Measurements from ENCODE around the gene KIF13A.
"Not testable (repeated sequence)": the region's sequence is repeated elsewhere in the genome, so short reads cannot be mapped to it uniquely, and the experiment has no call there.

KIF13A gene

DNA sequence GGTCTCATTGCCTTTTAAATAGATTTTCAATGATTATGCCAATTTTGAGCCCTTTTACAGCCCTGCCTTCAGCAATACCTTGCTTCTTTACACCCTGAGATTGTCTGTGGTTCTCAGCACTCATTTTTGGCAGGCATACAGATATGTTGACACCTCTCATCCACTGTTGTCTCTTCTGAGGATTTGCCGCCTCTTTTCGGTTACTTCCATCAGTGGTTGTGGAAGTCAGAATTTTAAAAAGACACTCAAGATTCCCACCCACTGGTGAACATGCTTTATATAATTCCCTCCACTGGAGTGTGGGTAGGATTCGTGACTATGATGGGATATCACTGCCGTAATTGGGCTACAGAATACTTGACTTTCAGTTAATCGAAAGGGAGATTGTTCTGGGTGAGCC lies 37.4 kb upstream of the KIF13A start:
- Histone ChIP-seq H3K27me3 (ENCODE audit: insufficient read depth, low read depth) (no peaks in the 10 kb centered on the region), H2AFZ (ENCODE audit: low read depth) (no peak overlapping the region), H3K4me2 (no peak overlapping the region), H4K20me1 (ENCODE audit: insufficient read depth) (no peaks in the 10 kb centered on the region), H3K27ac (no peak overlapping the region), H3K79me2 (ENCODE audit: insufficient read depth, low read depth) (no peaks in the 10 kb centered on the region), H3K9ac (no peak overlapping the region), H3K36me3 (ENCODE audit: insufficient read depth) (no peaks in the 10 kb centered on the region), H3K4me3 (IDR thresholded peaks at IDR 0.05; ENCODE audit: insufficient read depth, low read depth, low read length) (no peak overlapping the region), H3K4me1 (ENCODE audit: low read depth, poor library complexity, severe bottlenecking) (no peaks in the 10 kb centered on the region)
- no peak for TF ChIP-seq CTCF (conservative IDR thresholded peaks at IDR 0.05; ENCODE audit: low read depth, low read length)

GRCh38 chr6:18023891-18024290 lies 36.5 kb upstream of the KIF13A start:
- no peaks in the 10 kb centered on the region for H3K36me3 ChIP-seq (ENCODE audit: insufficient read depth)
- no peaks in the 10 kb centered on the region for H3K79me2 ChIP-seq (ENCODE audit: insufficient read depth, low read depth)
- TF ChIP-seq CTCF (conservative IDR thresholded peaks at IDR 0.05; ENCODE audit: low read depth, low read length) = no peak
- no peak overlapping the region for H2AFZ ChIP-seq (ENCODE audit: low read depth)
- H3K4me3 ChIP-seq (IDR thresholded peaks at IDR 0.05; ENCODE audit: insufficient read depth, low read depth, low read length) = no peak overlapping the region
- no peaks in the 10 kb centered on the region for H4K20me1 ChIP-seq (ENCODE audit: insufficient read depth)
- H3K27me3 ChIP-seq (ENCODE audit: insufficient read depth, low read depth) = no peaks in the 10 kb centered on the region
- H3K4me1 ChIP-seq (ENCODE audit: low read depth, poor library complexity, severe bottlenecking) = no peaks in the 10 kb centered on the region
- no peak overlapping the region for H3K27ac ChIP-seq
- no peak overlapping the region for H3K9ac ChIP-seq
- no peak overlapping the region for H3K4me2 ChIP-seq

- no peak overlapping the region for H2AFZ ChIP-seq (ENCODE audit: low read depth)
- no peak for TF ChIP-seq CTCF (conservative IDR thresholded peaks at IDR 0.05; ENCODE audit: low read depth, low read length)
- H3K36me3 ChIP-seq (ENCODE audit: insufficient read depth) = no peaks in the 10 kb centered on the region
- no peaks in the 10 kb centered on the region for H3K27me3 ChIP-seq (ENCODE audit: insufficient read depth, low read depth)
- H3K4me2 ChIP-seq = no peak overlapping the region
- no peak overlapping the region for H3K4me3 ChIP-seq (IDR thresholded peaks at IDR 0.05; ENCODE audit: insufficient read depth, low read depth, low read length)
- H3K79me2 ChIP-seq (ENCODE audit: insufficient read depth, low read depth) = no peaks in the 10 kb centered on the region
- no peaks in the 10 kb centered on the region for H3K4me1 ChIP-seq (ENCODE audit: low read depth, poor library complexity, severe bottlenecking)
- no peaks in the 10 kb centered on the region for H4K20me1 ChIP-seq (ENCODE audit: insufficient read depth)
- H3K9ac ChIP-seq = no peak overlapping the region
- no peak overlapping the region for H3K27ac ChIP-seq
These were observed 35.2 kb upstream of the KIF13A start for GRCh38 chr6:18022398-18023231.

GRCh38 chr6:18021166-18021850 lies 33.9 kb upstream of the KIF13A start:
- H3K9ac ChIP-seq = no peak overlapping the region
- no peak for TF ChIP-seq CTCF (conservative IDR thresholded peaks at IDR 0.05; ENCODE audit: low read depth, low read length)
- no peak overlapping the region for H3K27ac ChIP-seq
- H4K20me1 ChIP-seq (ENCODE audit: insufficient read depth) = no peaks in the 10 kb centered on the region
- no peak overlapping the region for H2AFZ ChIP-seq (ENCODE audit: low read depth)
- no peaks in the 10 kb centered on the region for H3K4me1 ChIP-seq (ENCODE audit: low read depth, poor library complexity, severe bottlenecking)
- H3K36me3 ChIP-seq (ENCODE audit: insufficient read depth) = no peaks in the 10 kb centered on the region
- H3K4me2 ChIP-seq = no peak overlapping the region
- H3K79me2 ChIP-seq (ENCODE audit: insufficient read depth, low read depth) = no peaks in the 10 kb centered on the region
- no peak overlapping the region for H3K4me3 ChIP-seq (IDR thresholded peaks at IDR 0.05; ENCODE audit: insufficient read depth, low read depth, low read length)
- H3K27me3 ChIP-seq (ENCODE audit: insufficient read depth, low read depth) = no peaks in the 10 kb centered on the region

GRCh38 chr6:18020545-18020944 lies 33.1 kb upstream of the KIF13A start:
- not testable (repeated sequence) for H3K4me2 ChIP-seq; H3K9ac ChIP-seq; H3K4me3 ChIP-seq (IDR thresholded peaks at IDR 0.05; ENCODE audit: insufficient read depth, low read depth, low read length); H3K27me3 ChIP-seq (ENCODE audit: insufficient read depth, low read depth); H4K20me1 ChIP-seq (ENCODE audit: insufficient read depth); H3K36me3 ChIP-seq (ENCODE audit: insufficient read depth); H2AFZ ChIP-seq (ENCODE audit: low read depth); H3K4me1 ChIP-seq (ENCODE audit: low read depth, poor library complexity, severe bottlenecking); H3K79me2 ChIP-seq (ENCODE audit: insufficient read depth, low read depth); H3K27ac ChIP-seq

Data from KMS-11 (cell line).